Activated naive CD8-positive, alpha-beta T cell (primary cell): ENCODE measurements around the gene S100B.
"Not testable (repeated sequence)": the region's sequence is repeated elsewhere in the genome, so short reads cannot be mapped to it uniquely, and the experiment has no call there.

Source experiments
- H3K27ac Mint-ChIP-seq: one replicate; pipeline ENCODE4 v1.8.0; 2021; ENCODE audit warnings: mixed read lengths
- H3K27me3 Mint-ChIP-seq: one replicate; pipeline ENCODE4 v1.8.0; 2021; ENCODE audit warnings: mixed read lengths
- H3K36me3 Mint-ChIP-seq: one replicate; pipeline ENCODE4 v1.8.0; 2021; ENCODE audit warnings: mixed read lengths
- H3K4me1 Mint-ChIP-seq: one replicate; pipeline ENCODE4 v1.8.0; 2021; ENCODE audit warnings: low read depth, mixed read lengths
- H3K4me3 Mint-ChIP-seq: one replicate; pipeline ENCODE4 v1.8.0; 2021; ENCODE audit warnings: mild to moderate bottlenecking, mixed read lengths
- H3K9me3 Mint-ChIP-seq: one replicate; pipeline ENCODE4 v1.8.0; 2021; ENCODE audit warnings: low read depth, mixed read lengths

The S100B gene

GRCh38 chr21:46598581-46599572 is 6.0 kb downstream of the S100B start:
- Mint-ChIP-seq H3K36me3 (peaks cover 2% of the 10 kb centered on the region), H3K27me3 (no peaks in the 10 kb centered on the region), H3K4me1 (peaks cover 41% of the 10 kb centered on the region)

GRCh38 chr21:46597896-46598343 is 7.0 kb downstream of the S100B start:
- Mint-ChIP-seq H3K36me3 (peaks cover 6% of the 10 kb centered on the region), H3K27ac (no peak overlapping the region), H3K4me1 (peaks cover 41% of the 10 kb centered on the region), H3K9me3 (peaks cover 1% of the 10 kb centered on the region), H3K4me3 (no peak overlapping the region), H3K27me3 (no peaks in the 10 kb centered on the region)

More at GRCh38 chr21:46598581-46599572, 6.0 kb downstream of the S100B start:
- H3K27ac Mint-ChIP-seq = peak overlapping the region; percentile 83
- H3K9me3 Mint-ChIP-seq = no peaks in the 10 kb centered on the region
- peak overlapping the region; percentile 27 for H3K4me3 Mint-ChIP-seq

GRCh38 chr21:46597031-46597430 is 7.9 kb downstream of the S100B start:
- Mint-ChIP-seq H3K27ac (no peak overlapping the region), H3K27me3 (no peaks in the 10 kb centered on the region), H3K9me3 (peaks cover 4% of the 10 kb centered on the region), H3K4me1 (peaks cover 35% of the 10 kb centered on the region), H3K4me3 (no peak overlapping the region), H3K36me3 (peaks cover 8% of the 10 kb centered on the region)

GRCh38 chr21:46596201-46596600 is 8.7 kb downstream of the S100B start:
- H3K4me3 Mint-ChIP-seq = no peak overlapping the region
- H3K27ac Mint-ChIP-seq = no peak overlapping the region
- H3K4me1 Mint-ChIP-seq = peaks cover 26% of the 10 kb centered on the region
- H3K27me3 Mint-ChIP-seq = no peaks in the 10 kb centered on the region
- peaks cover 14% of the 10 kb centered on the region for H3K36me3 Mint-ChIP-seq
- H3K9me3 Mint-ChIP-seq = peaks cover 11% of the 10 kb centered on the region

- Mint-ChIP-seq H3K36me3 (peaks cover 21% of the 10 kb centered on the region), H3K9me3 (peaks cover 11% of the 10 kb centered on the region), H3K4me3 (no peak overlapping the region), H3K27me3 (no peaks in the 10 kb centered on the region), H3K4me1 (peaks cover 13% of the 10 kb centered on the region), H3K27ac (no peak overlapping the region)
These were observed 10.6 kb downstream of the S100B start for GRCh38 chr21:46594276-46594675.

- no peak overlapping the region for H3K4me3 Mint-ChIP-seq
- peaks cover 20% of the 10 kb centered on the region for H3K9me3 Mint-ChIP-seq
- no peaks in the 10 kb centered on the region for H3K27me3 Mint-ChIP-seq
- H3K36me3 Mint-ChIP-seq = peaks cover 27% of the 10 kb centered on the region
- peaks cover 42% of the 10 kb centered on the region for H3K4me1 Mint-ChIP-seq
- H3K27ac Mint-ChIP-seq = no peak overlapping the region
These were observed 19.5 kb downstream of the S100B start for GRCh38 chr21:46585191-46585953.

GRCh38 chr21:46581780-46582307 is 23.0 kb downstream of the S100B start:
- Mint-ChIP-seq H3K9me3 (peaks cover 24% of the 10 kb centered on the region), H3K27me3 (no peaks in the 10 kb centered on the region), H3K4me3 (no peak overlapping the region), H3K4me1 (peaks cover 30% of the 10 kb centered on the region), H3K36me3 (peaks cover 40% of the 10 kb centered on the region), H3K27ac (no peak overlapping the region)

GRCh38 chr21:46579394-46579793 is 25.5 kb downstream of the S100B start:
- peaks cover 24% of the 10 kb centered on the region for H3K9me3 Mint-ChIP-seq
- H3K27me3 Mint-ChIP-seq, H3K4me3 Mint-ChIP-seq, H3K27ac Mint-ChIP-seq: not testable (repeated sequence)
- peaks cover 33% of the 10 kb centered on the region for H3K4me1 Mint-ChIP-seq
- peaks cover 40% of the 10 kb centered on the region for H3K36me3 Mint-ChIP-seq

GRCh38 chr21:46577786-46578185 is 27.1 kb downstream of the S100B start:
- Mint-ChIP-seq H3K4me1 (peaks cover 34% of the 10 kb centered on the region), H3K36me3 (peaks cover 43% of the 10 kb centered on the region), H3K9me3 (peaks cover 24% of the 10 kb centered on the region)
- not testable (repeated sequence) for H3K27me3 Mint-ChIP-seq, H3K27ac Mint-ChIP-seq, H3K4me3 Mint-ChIP-seq

GRCh38 chr21:46572850-46573249 is 32.0 kb downstream of the S100B start:
- Mint-ChIP-seq H3K4me1 (peaks cover 56% of the 10 kb centered on the region), H3K9me3 (peaks cover 9% of the 10 kb centered on the region), H3K27me3 (no peaks in the 10 kb centered on the region), H3K4me3 (no peak overlapping the region), H3K27ac (no peak overlapping the region), H3K36me3 (peaks cover 44% of the 10 kb centered on the region)

GRCh38 chr21:46570631-46571030 is 34.3 kb downstream of the S100B start:
- Mint-ChIP-seq H3K36me3 (peaks cover 44% of the 10 kb centered on the region), H3K27me3 (no peaks in the 10 kb centered on the region), H3K9me3 (peaks cover 9% of the 10 kb centered on the region), H3K4me3 (no peak overlapping the region), H3K4me1 (peaks cover 64% of the 10 kb centered on the region), H3K27ac (peak overlapping the region; percentile 58)

GRCh38 chr21:46570119-46570518 is 34.8 kb downstream of the S100B start:
- H3K27me3 Mint-ChIP-seq = no peaks in the 10 kb centered on the region
- peaks cover 47% of the 10 kb centered on the region for H3K36me3 Mint-ChIP-seq
- no peak overlapping the region for H3K4me3 Mint-ChIP-seq
- peaks cover 9% of the 10 kb centered on the region for H3K9me3 Mint-ChIP-seq
- peaks cover 64% of the 10 kb centered on the region for H3K4me1 Mint-ChIP-seq
- H3K27ac Mint-ChIP-seq = no peak overlapping the region

GRCh38 chr21:46569081-46569480 is 35.8 kb downstream of the S100B start:
- Mint-ChIP-seq H3K27ac (peak overlapping the region; percentile 71), H3K36me3 (peaks cover 47% of the 10 kb centered on the region), H3K9me3 (peaks cover 9% of the 10 kb centered on the region), H3K4me1 (peaks cover 61% of the 10 kb centered on the region), H3K4me3 (no peak overlapping the region), H3K27me3 (no peaks in the 10 kb centered on the region)

GRCh38 chr21:46568562-46568961 is 36.3 kb downstream of the S100B start:
- H3K4me3 Mint-ChIP-seq = no peak overlapping the region
- no peaks in the 10 kb centered on the region for H3K27me3 Mint-ChIP-seq
- peaks cover 63% of the 10 kb centered on the region for H3K4me1 Mint-ChIP-seq
- peaks cover 9% of the 10 kb centered on the region for H3K9me3 Mint-ChIP-seq
- H3K36me3 Mint-ChIP-seq = peaks cover 43% of the 10 kb centered on the region
- peak overlapping the region; percentile 54 for H3K27ac Mint-ChIP-seq

- H3K27me3 Mint-ChIP-seq = no peaks in the 10 kb centered on the region
- peak overlapping the region; percentile 64 for H3K27ac Mint-ChIP-seq
- H3K9me3 Mint-ChIP-seq = peaks cover 5% of the 10 kb centered on the region
- peaks cover 72% of the 10 kb centered on the region for H3K4me1 Mint-ChIP-seq
- peaks cover 41% of the 10 kb centered on the region for H3K36me3 Mint-ChIP-seq
- H3K4me3 Mint-ChIP-seq = no peak overlapping the region
These were observed 37.5 kb downstream of the S100B start for GRCh38 chr21:46567348-46567747.
